ENCODE measurements around the gene ICAM4. TPM values are rescaled to one million over a fixed set of nuclear protein-coding genes. Genes with fewer than 3 reads are reported as not detected.

ICAM4 gene
- total and polyA plus RNA-seq, 2 of the 13 experiments (the other 11 are each of a cell fraction or from before 2014, with no cell fraction given): 2.9 to 4.0 TPM

GRCh38 chr19:10251792-10252694, 34.7 kb upstream of the ICAM4 start, which contains the start of gene MRPL4 (continued):
- TF ChIP-seq WIZ (CRISPR knock-in tag; IDR thresholded peaks at IDR 0.05): peak; percentile 71
- no peak; the same call in 1 of the 2 replicates for TF ChIP-seq ZNF691 (CRISPR knock-in tag; IDR thresholded peaks at IDR 0.05; ENCODE audit: borderline replicate concordance, low read depth)
- no peak for TF ChIP-seq ZBTB49 (CRISPR knock-in tag; IDR thresholded peaks at IDR 0.05; ENCODE audit: borderline replicate concordance)
- TF ChIP-seq HHEX (CRISPR knock-in tag; IDR thresholded peaks at IDR 0.05): no peak
- TF ChIP-seq FOXO4 (CRISPR knock-in tag; conservative IDR thresholded peaks at IDR 0.05): peak; percentile 100
- peak; percentile 59; the same call in 1 of the 2 replicates for TF ChIP-seq ZNF792 (CRISPR knock-in tag; IDR thresholded peaks at IDR 0.05)
- TF ChIP-seq ZSCAN30 (CRISPR knock-in tag; IDR thresholded peaks at IDR 0.05): no peak
- peak; percentile 59; the same call in 1 of the 2 replicates for TF ChIP-seq ZNF724P (CRISPR knock-in tag; IDR thresholded peaks at IDR 0.05; ENCODE audit: borderline replicate concordance)
- TF ChIP-seq ZNF749 (CRISPR knock-in tag; IDR thresholded peaks at IDR 0.05; ENCODE audit: borderline replicate concordance): peak; percentile 54; the same call in 1 of the 2 replicates
- no peak for TF ChIP-seq RNF219 (CRISPR knock-in tag; IDR thresholded peaks at IDR 0.05)
- TF ChIP-seq SP5 (CRISPR knock-in tag; IDR thresholded peaks at IDR 0.05; ENCODE audit: borderline replicate concordance, low read depth): peak; percentile 52
- 0 out of 2 replicates have a peak, but pooled peaks have one; percentile 33 for TF ChIP-seq MNT (IDR thresholded peaks at IDR 0.05)
- TF ChIP-seq POLR2A (IDR thresholded peaks at IDR 0.05; ENCODE audit: insufficient read depth in 1 of 2, low read depth in 2 of 2, low read length in 2 of 2): peak; percentile 81 to 87
- peak; percentile 68; the same call in 1 of the 2 replicates for TF ChIP-seq ZNF138 (CRISPR knock-in tag; IDR thresholded peaks at IDR 0.05; ENCODE audit: low read depth)
- no peak; the same call in 1 of the 2 replicates for TF ChIP-seq SOX13 (IDR thresholded peaks at IDR 0.05)
- TF ChIP-seq SOX13 (CRISPR knock-in tag; conservative IDR thresholded peaks at IDR 0.05 in 1 of 2, IDR thresholded peaks at IDR 0.05 in 1 of 2): peak in 1 of 2 experiments; percentile 28; a peak in 2 of 4 replicates
- TF ChIP-seq FOXK1 (CRISPR knock-in tag; IDR thresholded peaks at IDR 0.05; ENCODE audit: borderline replicate concordance, low read depth): no peak; the same call in 1 of the 2 replicates
- TF ChIP-seq E2F5 (CRISPR knock-in tag; conservative IDR thresholded peaks at IDR 0.05): peak; percentile 76; the same call in 1 of the 2 replicates
- peak; percentile 97 for TF ChIP-seq NFYB (CRISPR knock-in tag; IDR thresholded peaks at IDR 0.05)
